GM12878 (cell line): ENCODE measurements around the gene MYCBP. TPM values are rescaled to one million over a fixed set of nuclear protein-coding genes. Genes with fewer than 3 reads are reported as not detected.

Experiments used
- CBFB ChIP-seq: IDR thresholded peaks from 2 replicates; pipeline ENCODE4 v1.6.1; 2016; ENCODE audit warnings: antibody characterized with exemption, low read depth
- EED ChIP-seq: sonication (generic); IDR thresholded peaks from 2 replicates; pipeline ENCODE4 v1.6.1; 2016; ENCODE audit warnings: antibody characterized with exemption, low read depth
- RAD21 ChIP-seq: IDR thresholded peaks from 2 replicates; pipeline ENCODE4 v1.6.1; 2011; ENCODE audit warnings: mild to moderate bottlenecking, low read depth, low read length, moderate library complexity; ENCODE audit not compliant: insufficient read depth
- SMARCA5 ChIP-seq: fragments of 450-650 bp; IDR thresholded peaks from 2 replicates; pipeline ENCODE4 v1.6.1; 2017; ENCODE audit warnings: mild to moderate bottlenecking
- YY1 ChIP-seq: IDR thresholded peaks from 2 replicates; pipeline ENCODE4 v1.6.1; 2011; ENCODE audit warnings: low read depth, mild to moderate bottlenecking, low read length
- polyA plus RNA-seq, 11 experiments: library from polyadenylated mRNA; depleted of rRNA in 4 of 11; unstranded in 6 of 11; stranded (reverse) in 5 of 11; fragments of >200 nt; fragmentation: Nextera tagmentation in 4 of 11; fragmentation: Illumina TruSeq in 1 of 11; extraction: Ambion mirVana in 4 of 11; extraction: Trizol in 1 of 11; gene quantifications; 1 replicate in 1 of 11; 2 replicates in 10 of 11; pipeline versions ENCODE4 v1.2.1 to v1.2.3, GENCODE V29; 2011 to 2016; ENCODE audit warnings: inconsistent platforms in 2 of 11, missing spikeins in 2 of 11, low read depth in 1 of 11
- total RNA-seq, 4 experiments: library from RNA; depleted of rRNA in 3 of 4; stranded (reverse); fragments of >200 nt in 3 of 4; fragmentation: Illumina TruSeq in 1 of 4; extraction: Trizol in 1 of 4; gene quantifications; 2 replicates each; pipeline versions ENCODE4 v1.2.1 to v1.2.3, GENCODE V29; 2013 to 2021
- TF ChIP-seq, protein P1 (sequence below): fragments of 450-650 bp; formaldehyde crosslinking; IDR thresholded peaks from 2 replicates; pipeline ENCODE4 v1.5.0; 2022; ENCODE audit warnings: mild to moderate bottlenecking, missing genetic modification characterization
- TF ChIP-seq, protein P2 (sequence below): fragments of 450-650 bp; IDR thresholded peaks from 2 replicates; pipeline ENCODE4 v1.6.1; 2017; ENCODE audit warnings: low read depth, mild to moderate bottlenecking, moderate library complexity

The MYCBP gene
- total and polyA plus RNA-seq, 10 of the 15 experiments (the other 5 are each of a cell fraction or from before 2014, with no cell fraction given): 26.1 to 210 (median 43.1) TPM

DNA sequence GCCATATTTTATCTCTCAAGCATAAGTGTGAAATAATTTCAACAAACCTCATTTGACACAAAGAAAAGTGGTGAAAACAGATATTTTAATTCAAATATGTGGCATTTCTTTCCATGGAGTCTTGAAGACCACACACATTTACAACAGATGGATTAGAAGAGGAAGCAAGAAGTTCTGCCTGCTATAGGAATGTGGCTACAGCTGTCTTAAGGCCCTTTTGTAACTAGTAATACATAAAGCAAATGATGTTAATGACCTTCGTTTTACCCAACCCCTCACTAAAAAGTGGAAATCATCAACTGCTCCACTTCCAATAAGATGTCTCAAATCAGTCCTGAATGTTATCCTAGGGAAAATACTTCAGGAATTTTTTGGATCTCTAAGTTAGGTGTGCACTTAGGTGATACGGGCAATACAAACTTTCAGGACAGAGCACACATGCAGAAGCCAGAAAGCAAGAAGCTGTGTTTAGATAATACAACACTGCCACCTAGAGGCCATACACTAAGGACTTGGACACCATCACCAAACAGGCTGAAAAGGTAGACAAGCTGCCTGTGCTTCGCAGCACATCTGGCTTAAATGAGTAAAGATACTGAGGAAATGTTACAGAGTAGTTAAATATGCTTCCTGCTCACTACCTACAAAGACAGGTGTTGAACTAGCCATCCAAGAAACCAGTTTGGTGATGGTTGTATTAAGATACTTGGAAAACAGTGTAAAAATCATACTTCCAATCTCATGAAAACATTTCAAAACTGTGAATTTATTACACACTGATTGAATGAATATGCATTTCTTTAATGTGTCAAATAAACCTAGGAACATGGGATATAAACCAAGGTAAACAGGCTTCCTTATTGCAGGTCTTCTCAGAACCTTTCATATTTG lies 38.0 kb downstream of the MYCBP start (continued):
- TF ChIP-seq, protein P1, sequence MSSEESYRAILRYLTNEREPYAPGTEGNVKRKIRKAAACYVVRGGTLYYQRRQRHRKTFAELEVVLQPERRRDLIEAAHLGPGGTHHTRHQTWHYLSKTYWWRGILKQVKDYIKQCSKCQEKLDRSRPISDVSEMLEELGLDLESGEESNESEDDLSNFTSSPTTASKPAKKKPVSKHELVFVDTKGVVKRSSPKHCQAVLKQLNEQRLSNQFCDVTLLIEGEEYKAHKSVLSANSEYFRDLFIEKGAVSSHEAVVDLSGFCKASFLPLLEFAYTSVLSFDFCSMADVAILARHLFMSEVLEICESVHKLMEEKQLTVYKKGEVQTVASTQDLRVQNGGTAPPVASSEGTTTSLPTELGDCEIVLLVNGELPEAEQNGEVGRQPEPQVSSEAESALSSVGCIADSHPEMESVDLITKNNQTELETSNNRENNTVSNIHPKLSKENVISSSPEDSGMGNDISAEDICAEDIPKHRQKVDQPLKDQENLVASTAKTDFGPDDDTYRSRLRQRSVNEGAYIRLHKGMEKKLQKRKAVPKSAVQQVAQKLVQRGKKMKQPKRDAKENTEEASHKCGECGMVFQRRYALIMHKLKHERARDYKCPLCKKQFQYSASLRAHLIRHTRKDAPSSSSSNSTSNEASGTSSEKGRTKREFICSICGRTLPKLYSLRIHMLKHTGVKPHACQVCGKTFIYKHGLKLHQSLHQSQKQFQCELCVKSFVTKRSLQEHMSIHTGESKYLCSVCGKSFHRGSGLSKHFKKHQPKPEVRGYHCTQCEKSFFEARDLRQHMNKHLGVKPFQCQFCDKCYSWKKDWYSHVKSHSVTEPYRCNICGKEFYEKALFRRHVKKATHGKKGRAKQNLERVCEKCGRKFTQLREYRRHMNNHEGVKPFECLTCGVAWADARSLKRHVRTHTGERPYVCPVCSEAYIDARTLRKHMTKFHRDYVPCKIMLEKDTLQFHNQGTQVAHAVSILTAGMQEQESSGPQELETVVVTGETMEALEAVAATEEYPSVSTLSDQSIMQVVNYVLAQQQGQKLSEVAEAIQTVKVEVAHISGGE (CRISPR knock-in tag): no peak
- TF ChIP-seq, protein P2, sequence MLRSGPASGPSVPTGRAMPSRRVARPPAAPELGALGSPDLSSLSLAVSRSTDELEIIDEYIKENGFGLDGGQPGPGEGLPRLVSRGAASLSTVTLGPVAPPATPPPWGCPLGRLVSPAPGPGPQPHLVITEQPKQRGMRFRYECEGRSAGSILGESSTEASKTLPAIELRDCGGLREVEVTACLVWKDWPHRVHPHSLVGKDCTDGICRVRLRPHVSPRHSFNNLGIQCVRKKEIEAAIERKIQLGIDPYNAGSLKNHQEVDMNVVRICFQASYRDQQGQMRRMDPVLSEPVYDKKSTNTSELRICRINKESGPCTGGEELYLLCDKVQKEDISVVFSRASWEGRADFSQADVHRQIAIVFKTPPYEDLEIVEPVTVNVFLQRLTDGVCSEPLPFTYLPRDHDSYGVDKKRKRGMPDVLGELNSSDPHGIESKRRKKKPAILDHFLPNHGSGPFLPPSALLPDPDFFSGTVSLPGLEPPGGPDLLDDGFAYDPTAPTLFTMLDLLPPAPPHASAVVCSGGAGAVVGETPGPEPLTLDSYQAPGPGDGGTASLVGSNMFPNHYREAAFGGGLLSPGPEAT: no peak
- TF ChIP-seq RAD21: peak; percentile 84
- 0 out of 2 replicates have a peak, but pooled peaks have one; percentile 38 for TF ChIP-seq YY1
- TF ChIP-seq SMARCA5: 0 out of 2 replicates have a peak, but pooled peaks have one; percentile 40
- TF ChIP-seq EED: no peak
- no peak for TF ChIP-seq CBFB
